HUDEP-2 (cell line): ENCODE measurements around the gene LRRC8C.

Source experiments
- DNase-seq, 76 experiments: peaks; one replicate each; lab custom pipeline; 2025; ENCODE audit not compliant: unreplicated experiment in 76 of 76; lab: John Stamatoyannopoulos, UW

The LRRC8C gene

GRCh38 chr1:89670163-89670562, 37.2 kb downstream of the LRRC8C start:
- DNase-seq: no peak

DNA sequence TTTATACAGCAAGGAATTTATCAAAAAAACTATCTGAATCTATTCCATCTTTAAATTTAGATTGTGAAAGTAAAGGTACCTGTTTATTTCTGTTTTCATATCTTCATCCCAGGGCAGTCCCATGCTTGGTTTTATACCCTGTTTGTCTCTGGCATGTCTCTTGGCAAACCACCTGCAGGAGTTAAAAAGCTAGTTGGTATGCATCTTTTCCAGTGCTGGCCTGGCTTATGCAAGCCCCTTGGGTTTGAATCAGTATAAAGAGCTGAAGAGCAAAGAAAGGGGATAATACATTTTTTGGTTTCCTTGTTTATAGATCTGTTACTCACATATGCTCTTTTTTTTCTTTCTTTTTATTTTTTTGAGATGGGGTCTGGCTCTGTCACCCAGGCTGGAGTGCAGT, 37.8 kb downstream of the LRRC8C start:
- no peak for DNase-seq

- no peak for DNase-seq
These were observed 39.0 kb downstream of the LRRC8C start for GRCh38 chr1:89671775-89672488.

GRCh38 chr1:89672489-89673183, 39.7 kb downstream of the LRRC8C start:
- no peak for DNase-seq

GRCh38 chr1:89673251-89673650, 40.3 kb downstream of the LRRC8C start:
- no peak for DNase-seq

- no peak for DNase-seq
These were observed 42.8 kb downstream of the LRRC8C start for GRCh38 chr1:89675677-89676076.

DNA sequence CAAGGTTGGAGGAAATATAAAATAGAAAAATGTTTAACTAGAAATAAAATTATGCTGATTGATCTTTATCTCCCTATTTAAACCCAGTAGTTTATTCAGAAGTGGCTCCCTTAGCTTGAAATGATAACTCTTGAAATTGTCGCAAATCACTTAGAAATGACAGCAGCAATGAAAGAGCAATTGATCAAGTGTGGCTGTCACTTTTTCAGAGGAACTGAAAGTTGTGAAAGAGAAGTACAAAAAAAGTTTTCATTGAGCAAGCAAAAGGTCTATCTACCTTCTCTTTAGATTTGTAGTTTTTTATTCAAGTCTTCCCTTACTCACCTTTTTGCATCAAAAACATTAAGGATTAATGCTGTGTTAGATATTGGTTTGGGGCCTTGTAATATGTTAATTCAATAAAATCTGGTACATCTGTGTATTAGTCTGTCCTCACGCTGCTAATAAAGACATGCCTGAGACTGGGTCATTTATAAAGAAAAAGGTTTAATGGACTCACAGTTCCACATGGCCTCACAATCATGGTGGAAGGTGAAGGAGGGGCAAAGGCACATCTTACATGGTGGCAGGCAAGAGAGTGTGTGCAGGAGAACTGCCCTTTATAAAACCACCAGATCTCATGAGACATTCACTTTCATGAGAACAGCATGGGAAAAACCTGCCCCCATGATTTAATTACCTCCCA, 48.3 kb downstream of the LRRC8C start:
- DNase-seq: no peak

- no peak for DNase-seq
These were observed 49.7 kb downstream of the LRRC8C start for GRCh38 chr1:89682611-89683010.

DNA sequence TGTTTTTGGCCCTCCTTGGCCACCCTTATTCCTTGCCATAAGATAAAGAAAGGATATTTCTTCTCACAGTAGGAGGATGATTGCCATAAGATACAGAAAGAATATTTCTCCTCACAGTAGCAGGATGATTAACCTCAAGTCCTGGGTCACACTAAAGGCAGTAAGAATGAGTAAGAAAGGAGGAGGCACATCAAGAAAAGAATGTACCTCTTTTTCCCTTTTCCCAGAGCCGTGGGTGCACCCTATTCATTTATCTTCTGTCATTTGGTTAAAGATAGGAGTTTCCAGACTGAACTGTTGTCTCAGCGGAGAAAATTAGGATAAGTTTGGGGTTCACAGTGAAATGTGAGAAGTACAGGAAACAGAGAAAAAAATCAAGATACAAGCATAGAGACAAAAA, 52.5 kb downstream of the LRRC8C start:
- DNase-seq: no peak

GRCh38 chr1:89686520-89686919, 53.6 kb downstream of the LRRC8C start:
- no peak for DNase-seq

- DNase-seq: no peak
These were observed 54.3 kb downstream of the LRRC8C start for GRCh38 chr1:89687254-89687653.

DNA sequence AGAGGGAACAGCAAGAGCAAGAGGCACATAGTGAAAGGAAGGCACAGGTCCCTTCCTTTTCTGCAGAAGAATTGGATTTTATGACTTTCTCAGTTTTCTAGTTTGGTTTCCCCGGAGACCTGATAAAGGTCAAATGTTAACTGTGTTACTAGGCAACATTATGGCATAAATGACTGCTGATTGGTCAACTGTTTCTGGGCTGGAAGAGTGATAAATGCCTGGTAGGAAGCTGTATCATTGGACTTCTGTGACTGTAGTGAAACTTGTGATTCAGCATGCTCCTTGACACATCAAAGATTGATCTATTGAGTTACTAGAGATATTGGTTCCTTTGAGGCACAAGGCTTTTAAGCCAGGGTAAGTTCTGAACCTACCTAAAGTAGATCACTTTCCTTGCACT, 55.7 kb downstream of the LRRC8C start:
- DNase-seq: no peak

DNA sequence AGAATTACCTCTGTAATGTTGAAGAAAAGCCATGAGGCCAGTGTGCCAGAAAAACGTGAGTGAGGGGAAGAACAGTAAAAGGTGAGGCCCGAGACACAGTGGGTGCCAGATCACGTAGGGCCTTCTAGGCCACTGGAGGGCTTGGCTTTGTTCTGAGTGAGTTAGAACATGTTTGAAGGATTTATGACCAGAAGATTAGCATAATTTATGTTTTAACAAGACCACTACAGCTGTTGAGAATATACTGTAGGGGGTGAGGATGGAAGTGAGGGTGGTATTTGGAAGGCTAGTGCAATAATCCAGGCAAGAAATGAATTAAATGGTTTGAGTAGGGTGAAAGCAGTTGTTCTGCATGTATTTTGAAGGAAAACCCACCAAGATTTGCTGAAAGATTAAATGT, 56.3 kb downstream of the LRRC8C start:
- DNase-seq: no peak

GRCh38 chr1:89690595-89690994, 57.7 kb downstream of the LRRC8C start:
- no peak for DNase-seq

GRCh38 chr1:89692601-89693521, 59.9 kb downstream of the LRRC8C start:
- no peak for DNase-seq

DNA sequence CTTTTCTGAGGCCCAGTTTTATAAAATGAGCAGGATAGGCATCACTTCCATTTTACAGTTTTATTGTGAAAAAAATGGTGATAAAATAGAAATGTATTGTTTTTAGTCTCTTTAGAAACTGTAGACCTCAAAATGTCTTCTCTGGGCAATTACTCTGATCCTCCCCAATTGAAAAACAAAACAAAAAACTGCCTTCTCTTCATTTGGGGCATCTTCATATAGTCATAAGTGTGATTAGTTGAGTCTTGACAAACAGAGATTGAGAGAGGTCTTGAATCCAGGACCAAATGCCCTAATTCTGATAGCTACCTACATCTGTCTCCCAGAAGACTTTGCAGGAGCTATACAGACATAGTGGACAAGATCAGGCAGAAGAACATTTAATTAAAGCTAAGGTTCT, 62.9 kb downstream of the LRRC8C start:
- no peak for DNase-seq

DNA sequence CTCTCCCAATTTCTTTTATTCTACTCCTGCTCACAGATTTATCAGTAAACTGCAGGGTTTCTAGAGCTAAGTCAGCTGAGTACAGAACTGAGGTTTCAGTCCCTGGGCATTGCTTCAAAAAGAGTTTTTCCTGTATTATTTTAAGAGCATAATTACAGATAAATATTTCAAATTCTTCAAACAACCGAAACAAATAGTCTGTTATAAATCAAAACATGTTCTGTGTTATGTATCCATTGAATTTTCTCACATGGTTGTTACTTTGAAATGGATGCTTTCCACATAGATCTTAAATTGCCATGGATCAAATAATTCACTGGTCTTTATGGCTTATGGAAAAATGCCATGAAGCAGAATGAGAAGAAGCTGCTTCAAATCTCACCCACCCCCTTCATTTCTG, 64.5 kb downstream of the LRRC8C start:
- DNase-seq: no peak

GRCh38 chr1:89698020-89698560, 65.2 kb downstream of the LRRC8C start:
- DNase-seq: no peak

- DNase-seq: no peak
These were observed 65.7 kb downstream of the LRRC8C start for GRCh38 chr1:89698624-89699023.

DNA sequence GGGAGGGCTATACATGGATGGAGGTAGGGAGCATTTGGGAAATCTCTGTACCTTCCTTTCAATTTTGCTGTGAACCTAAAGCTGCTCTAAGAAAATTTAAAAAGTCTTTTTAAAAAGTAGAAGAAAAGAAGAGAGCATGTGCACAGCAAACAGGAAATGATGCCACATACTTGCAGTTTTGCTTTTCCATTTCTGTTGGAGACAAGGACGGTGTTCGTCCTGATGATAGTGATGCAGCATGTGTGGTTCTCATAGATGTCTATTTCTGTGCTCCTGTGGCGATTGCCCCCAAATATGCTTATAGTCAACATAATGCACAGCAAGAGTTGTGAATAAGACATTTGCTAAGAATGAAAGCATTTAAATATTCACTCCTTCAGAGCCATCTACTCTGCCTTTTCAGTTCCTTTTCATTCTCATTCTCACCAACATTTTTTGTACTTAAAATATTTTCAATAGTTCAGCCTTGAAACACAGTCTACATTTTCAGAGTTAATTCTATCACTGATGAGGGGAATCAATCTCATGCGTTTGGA, 66.6 kb downstream of the LRRC8C start:
- no peak for DNase-seq
